Hindlimb muscle (tissue), 1 donor: ENCODE results near the gene LOXHD1. TPM values are rescaled to one million over a fixed set of nuclear protein-coding genes. Genes with fewer than 3 reads are reported as not detected.

Experiments
- DNase-seq: peaks from one replicate; pipeline ENCODE4 v3.0.0-alpha.2; 2013
- polyA plus RNA-seq: library from polyadenylated mRNA; unstranded; fragments of 120-200 nt; gene quantifications from one replicate; pipeline ENCODE4 v1.2.1, GENCODE V29; 2013; ENCODE audit not compliant: insufficient read length

LOXHD1 gene, protein sequence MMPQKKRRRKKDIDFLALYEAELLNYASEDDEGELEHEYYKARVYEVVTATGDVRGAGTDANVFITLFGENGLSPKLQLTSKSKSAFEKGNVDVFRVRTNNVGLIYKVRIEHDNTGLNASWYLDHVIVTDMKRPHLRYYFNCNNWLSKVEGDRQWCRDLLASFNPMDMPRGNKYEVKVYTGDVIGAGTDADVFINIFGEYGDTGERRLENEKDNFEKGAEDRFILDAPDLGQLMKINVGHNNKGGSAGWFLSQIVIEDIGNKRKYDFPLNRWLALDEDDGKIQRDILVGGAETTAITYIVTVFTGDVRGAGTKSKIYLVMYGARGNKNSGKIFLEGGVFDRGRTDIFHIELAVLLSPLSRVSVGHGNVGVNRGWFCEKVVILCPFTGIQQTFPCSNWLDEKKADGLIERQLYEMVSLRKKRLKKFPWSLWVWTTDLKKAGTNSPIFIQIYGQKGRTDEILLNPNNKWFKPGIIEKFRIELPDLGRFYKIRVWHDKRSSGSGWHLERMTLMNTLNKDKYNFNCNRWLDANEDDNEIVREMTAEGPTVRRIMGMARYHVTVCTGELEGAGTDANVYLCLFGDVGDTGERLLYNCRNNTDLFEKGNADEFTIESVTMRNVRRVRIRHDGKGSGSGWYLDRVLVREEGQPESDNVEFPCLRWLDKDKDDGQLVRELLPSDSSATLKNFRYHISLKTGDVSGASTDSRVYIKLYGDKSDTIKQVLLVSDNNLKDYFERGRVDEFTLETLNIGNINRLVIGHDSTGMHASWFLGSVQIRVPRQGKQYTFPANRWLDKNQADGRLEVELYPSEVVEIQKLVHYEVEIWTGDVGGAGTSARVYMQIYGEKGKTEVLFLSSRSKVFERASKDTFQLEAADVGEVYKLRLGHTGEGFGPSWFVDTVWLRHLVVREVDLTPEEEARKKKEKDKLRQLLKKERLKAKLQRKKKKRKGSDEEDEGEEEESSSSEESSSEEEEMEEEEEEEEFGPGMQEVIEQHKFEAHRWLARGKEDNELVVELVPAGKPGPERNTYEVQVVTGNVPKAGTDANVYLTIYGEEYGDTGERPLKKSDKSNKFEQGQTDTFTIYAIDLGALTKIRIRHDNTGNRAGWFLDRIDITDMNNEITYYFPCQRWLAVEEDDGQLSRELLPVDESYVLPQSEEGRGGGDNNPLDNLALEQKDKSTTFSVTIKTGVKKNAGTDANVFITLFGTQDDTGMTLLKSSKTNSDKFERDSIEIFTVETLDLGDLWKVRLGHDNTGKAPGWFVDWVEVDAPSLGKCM (N-terminal part only)
- polyA plus RNA-seq = 2.8 TPM

DNA sequence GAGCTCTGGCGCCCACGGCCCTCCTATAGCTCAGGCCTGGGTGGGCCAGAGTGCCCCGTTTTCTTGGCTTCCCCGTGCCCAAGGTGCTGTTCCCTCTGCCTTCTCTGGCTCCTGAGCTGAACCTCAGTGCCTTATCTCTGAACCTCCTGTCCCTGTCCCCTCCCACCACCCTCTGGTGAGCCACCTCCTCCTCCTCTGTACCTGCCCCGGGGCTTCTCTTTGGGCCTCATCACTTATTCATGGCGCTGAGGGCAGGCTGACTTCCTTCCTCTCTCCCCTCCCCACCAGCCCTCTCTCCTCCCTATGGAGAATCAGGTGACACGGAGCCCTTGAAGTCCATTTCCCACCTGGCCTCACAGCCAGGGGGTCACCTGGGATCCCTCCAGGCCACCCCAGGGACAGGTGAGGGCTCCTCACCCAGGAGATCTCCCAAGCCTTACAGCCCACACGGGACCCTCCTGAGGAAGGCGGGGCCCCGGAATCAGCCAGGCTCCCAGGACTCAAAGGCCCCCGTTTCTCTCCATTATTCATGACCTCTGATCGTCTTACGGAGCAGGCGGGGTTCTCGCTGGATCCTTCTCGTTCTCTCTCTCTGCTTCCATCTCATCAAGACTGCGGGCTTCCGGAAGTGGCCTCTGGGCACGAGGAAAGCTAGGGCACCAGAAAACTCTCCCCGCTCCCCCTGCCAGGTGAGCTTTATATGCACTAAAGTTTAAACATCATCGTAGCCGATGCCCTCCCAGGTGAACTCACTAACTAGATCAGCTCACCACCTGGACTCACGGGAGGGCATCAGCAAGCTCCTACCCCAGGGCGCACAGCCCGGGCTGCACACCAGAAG, at the start of gene LOXHD1:
LOXHD1 (minus strand) TSS at position 106 of the 841 bp plus-strand sequence. CDS start 187 bp downstream, outside the sequence.
- DNase-seq = no peak

DNA sequence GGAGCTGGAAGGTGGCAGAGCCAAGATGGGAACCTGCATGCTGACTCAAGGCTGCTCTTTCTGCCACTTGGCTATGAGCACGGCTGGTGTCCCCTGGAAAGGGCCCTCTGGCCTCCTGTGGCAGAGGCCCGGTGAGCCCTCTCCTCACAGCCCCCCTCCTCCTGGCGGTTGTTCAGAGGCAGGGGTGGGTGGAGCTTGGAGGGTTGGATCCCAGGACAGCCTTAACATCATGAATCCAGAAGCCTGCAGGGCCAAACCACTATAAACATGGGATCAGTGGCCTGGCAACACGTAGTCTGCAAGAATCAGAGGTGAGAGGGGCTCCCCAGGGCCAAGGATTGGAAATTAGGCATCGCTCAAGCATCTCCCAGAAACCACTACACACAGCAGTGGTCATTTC, 48.5 kb upstream of the LOXHD1 start:
- DNase-seq = no peak

DNA sequence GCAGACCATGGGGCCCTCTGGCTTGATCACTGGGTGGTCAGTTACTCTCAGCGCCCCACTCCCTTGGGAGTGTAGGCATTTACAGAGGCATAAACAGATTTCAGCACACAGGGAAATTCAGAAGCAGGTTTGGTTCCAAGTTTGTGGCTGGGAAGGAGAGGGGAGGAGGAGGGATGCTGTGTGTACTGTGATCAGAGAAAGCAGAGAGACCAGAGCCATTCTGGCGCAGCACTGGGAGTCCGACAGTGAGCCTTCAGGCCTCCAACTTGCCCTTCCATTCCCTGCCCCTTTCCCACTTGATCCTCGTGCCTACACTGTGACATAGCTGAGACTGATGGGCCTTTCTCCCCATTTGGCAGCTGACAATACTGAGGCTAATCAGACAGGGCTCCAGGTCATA, 47.8 kb upstream of the LOXHD1 start:
- no peak for DNase-seq

DNA sequence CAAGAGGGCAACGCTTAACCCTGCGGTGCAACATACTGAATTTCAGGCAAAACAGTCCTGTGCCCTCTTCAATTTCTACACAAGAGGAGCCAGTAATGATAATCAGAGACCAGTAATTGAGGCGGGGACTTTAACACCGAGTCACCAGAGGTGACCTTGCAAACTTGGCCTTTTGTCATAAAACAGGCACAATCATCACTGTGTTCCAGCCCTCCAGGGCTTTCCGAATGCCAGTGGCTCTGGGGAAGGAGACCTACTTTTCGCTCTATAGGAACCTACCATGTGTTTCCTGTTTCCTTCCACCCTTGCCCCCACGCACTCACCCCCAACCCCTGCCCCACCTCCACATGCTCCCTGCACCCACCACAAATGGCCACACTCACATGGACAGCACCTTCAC, 47.2 kb upstream of the LOXHD1 start:
- no peak for DNase-seq

DNA sequence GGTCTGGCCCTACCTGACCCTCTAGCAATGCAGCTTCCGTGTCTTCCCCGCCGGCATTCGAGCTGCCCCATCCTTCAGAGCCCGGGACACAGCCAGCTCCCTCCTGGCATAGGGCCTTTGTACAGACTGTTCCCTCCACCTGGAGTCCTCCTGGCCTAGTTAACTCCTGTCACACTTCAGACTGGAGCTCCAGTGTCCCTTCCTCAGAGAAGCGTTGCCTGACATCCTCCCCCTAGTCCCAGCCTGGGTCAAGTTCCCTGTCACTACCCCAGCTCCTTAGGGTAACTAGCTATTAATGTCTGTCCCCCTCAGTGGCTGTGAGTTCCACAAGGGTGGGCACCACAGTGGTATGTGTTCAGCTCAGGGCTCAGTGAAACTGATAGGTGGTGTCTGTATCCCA, 45.5 kb upstream of the LOXHD1 start:
- no peak for DNase-seq

DNA sequence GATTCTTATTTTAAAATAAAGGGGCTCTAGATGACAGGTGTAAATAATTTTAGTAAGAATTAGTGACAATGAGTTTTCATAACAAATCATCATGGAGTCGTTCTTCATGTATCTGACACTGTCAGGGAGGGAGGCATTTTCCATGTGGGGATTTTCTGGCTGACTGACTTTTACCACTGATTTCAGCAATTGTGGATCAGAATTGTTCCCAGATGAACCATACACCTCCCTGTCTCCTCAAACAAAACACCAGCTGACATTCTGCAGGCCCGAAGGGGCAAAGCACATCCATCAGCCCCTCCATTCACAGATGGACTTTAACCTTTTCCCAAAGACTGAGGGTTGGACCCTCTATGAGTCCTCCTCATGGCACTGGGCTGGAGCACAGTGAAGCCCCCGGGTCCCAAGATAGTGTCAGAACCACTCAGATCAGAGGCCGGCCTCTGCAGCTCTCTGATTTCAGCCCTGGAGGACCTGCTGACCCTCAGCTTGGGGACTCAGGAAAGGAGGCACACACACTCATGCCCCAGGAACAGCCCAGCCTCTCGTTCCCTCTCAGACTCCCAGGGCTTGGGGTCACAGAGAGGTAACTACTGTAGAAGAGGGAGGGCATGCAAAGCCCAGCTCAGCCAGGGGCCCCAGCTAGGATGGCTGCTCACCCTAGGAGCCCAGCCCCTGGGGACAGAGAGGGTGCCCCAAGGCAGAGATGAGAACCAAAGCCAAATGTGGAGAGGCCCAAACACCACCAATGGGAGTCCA, 43.2 kb upstream of the LOXHD1 start:
- DNase-seq = no peak

DNA sequence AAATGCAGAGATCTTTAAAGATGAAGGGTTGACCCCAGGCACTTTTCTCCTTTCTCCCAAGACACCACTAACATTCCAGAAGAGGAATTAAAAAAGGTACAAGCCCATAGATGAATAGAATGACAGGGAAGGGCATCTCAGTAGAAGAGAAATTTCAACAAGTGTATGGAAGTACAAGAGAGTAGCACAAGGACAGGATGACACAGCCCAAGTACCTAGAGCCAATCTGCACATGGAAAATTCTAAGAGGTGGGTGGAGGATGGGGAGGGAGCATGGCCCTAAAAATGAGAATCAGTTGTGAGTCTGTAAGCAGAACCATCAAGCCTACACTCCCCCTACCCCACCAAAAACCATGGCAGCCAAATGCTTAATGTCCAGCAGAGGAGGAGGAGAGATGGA, 39.7 kb upstream of the LOXHD1 start:
- no peak for DNase-seq

DNA sequence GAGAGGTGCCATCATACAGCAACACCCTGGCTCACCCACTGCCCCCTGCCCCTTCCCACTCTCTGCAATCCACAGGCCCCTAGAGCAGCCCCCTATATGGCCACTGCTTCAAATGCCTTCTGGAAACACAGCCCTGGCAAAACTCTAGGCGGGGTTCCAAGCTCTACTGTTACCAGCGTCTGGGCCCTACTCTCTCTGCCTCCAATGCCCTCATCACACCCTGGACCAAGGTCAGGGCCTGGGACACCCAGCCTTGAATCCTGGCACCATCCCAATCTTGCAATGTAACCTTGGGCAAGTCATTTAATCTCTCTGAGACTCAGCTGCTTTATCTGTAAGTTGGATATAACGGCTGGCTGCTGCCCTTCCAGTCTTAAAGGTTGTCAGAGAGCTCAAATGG, 39.2 kb upstream of the LOXHD1 start:
- DNase-seq = no peak

DNA sequence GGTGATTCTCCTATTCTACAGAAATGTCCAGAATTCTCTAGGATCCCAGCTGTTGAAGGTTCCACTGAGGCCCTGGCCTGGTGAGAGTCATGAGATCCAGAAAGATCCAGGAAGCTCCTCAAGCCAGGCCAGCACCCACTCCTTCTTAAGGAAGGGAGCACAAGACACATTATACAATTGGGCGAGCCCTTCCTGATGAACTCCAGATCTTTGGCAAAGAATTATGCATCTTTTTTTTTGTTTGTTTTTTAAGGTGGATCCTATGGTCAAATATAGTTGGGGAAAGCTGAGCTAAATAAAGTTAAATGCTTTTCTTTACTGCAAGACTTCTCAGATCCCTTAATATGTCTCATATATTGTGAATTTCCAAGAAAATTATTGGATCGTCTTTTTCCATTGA, 37.0 kb upstream of the LOXHD1 start:
- DNase-seq = no peak

DNA sequence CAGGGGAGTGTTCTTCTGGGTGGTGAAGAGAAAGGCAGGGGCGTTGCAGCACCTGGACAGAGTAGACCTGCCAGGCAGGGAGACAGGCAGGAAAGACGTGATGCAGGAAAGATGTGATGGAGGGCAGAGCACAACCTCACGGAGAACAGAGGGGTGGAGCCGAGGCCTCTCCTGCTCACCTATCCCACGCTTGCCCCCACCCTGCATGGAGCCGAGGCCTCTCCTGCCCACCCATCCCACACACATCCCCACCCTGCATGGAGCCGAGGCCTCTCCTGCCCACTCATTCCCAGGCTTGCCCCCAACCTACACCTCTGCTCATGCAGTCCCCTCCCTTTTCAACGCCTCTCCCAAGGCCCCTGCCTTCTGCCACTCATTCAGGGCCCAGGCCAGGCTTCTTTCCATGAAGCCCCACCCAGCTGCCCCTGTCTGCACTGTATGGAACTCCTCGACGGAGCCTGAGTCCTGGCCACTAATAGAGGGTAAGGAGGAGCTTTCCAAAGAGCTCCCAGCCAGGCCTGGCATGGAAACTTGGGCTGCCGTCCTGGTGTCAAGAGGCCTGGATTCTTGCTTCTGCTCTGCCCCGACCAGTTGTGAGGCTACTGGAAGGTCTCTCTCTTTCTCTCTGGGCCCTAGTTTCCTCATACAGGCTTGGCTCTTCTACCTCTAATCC, 32.0 kb upstream of the LOXHD1 start:
- no peak for DNase-seq

DNA sequence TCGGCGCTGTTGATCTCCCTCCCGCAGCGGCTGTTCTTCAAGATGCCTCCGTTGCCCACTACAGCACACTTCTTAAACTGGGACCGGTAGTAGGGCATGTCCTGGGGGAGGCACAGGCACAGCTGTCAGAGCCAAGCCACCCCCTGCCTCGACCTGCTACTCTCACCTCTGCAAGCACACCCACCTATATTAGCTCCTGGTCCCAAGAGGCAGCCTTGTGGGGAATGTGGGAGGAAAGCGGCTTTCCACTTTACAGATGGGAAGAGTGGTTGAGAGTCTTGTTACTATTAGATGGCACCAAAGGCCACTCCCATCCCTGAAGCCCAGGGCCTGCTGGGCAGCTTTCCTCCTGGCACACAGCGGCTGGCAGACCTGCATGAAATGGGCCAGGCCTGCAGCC, 29.2 kb upstream of the LOXHD1 start:
- no peak for DNase-seq

DNA sequence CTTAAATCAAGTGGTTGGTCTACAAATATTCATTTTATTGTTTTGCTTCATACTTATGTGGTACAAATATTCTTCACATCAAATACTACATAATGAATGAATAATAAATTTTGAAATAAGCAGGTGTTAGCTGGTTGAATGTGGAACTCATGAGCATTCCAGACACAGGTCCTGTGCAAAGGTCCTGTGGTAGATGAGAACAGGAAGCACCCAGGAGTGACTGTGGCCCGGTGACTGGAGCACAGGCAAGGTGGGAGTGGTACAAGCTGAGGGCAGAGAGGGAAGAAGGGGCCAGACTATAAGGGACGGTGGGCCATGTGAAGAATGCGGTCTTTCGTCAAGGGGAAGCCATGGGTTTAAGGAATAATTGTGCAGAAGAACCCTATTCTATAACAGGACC, 26.2 kb upstream of the LOXHD1 start:
- no peak for DNase-seq

DNA sequence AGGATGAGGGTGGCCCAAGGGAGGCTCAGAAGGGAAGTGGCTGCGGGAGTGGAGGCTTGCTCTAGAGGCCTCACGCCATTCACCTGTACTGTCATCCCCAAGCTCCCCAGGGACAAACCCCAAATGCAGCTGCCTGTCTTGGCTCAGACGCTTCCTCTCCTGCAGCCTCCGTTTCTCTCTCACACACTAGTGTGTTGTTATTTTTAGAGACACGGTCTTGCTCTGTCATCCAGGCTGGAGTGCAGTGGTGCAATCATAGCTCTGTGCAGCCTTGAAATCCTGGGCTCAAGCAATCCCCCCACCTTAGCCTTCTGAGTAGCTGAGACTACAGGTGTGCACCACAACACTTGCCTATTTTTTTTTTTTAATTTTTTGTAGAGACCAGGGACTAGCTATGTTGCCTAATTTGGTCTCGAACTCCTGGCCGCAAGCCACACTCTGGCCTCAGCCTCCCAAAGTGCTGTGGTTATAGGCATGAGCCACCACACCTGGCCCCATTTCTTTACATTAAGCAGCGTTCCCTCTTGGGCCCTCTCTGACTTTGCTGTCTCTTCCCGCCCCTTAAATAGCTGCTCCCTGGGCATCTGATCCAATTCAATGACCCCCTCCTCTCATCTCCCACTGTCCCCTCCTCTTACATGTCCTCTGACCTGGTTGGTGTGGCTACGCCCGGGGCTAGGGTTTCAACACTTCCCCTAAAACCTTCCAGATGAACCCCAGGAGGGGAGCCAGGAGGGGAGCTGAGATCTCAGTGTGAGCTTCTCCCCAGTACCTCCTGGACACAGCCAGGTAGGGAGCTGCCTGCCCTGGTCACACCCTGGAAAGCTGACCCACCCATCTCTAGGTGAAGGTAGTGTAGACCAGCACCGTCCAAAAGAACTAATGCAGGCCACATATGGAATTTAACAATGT, 24.0 kb upstream of the LOXHD1 start:
- DNase-seq = no peak

DNA sequence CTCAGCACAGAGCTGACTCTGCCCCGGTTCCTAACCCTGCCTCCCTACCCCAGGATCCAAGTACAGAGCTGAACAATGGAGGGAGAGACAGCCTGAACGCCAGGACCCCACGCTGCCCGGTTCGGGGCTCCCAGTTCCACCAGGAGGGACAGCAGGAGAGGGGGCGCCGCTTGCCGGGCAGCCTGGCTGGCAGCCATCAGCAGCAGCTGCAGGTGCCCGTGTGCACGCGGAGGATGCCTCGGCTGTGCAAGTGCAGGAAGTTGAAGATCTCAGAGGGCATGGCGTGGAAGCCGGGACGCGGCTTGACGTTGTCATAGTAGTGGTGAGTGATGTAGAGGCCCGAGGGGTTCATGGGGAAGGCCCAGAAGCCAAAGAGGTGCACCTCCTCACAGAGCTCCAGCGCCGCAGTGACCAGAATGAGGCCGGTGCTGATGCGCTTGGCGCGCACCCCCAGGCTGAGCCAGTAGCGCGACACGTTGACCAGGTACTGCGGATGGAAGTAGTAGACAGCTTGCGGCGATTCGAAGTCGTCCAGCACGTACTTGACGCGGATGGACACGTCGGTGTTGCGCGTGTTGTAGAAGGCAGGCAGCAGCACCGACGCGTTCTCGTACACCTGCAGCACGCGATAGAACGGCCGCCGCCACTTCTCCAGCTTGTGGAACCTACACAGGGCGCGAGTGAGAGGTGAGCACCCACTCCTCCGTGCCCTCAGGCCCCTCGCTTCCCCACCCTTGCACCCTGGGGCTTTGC, 23.0 kb upstream of the LOXHD1 start:
- DNase-seq = no peak

DNA sequence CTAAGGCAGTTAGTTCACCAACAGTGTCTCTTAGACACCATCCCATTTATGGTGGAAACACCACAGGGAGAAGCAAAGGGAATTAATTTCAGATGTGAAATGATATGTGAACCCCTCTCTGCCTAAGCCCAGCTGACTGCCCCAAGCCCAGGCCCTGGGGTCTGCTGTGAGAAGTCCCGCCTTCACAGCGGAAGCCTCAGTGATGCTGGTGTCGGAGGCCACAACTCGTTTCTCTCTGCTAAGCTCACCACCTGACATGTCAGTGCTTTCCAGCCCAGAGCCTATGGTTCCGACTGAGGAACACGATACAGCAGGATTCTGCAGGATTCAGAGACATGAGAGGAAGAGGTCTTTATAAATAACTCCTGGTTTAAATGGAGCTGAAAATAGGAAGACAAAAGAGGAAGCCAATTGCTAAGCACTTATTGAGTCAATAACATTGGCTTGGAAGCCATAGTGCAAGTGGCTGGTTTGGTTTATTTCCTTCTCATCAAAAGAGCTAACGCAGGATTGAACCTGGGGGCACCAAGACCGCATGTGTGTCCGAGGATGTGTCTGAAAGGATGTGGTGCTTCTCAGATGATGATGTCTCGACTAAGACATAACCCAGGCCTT, 21.9 kb upstream of the LOXHD1 start:
- no peak for DNase-seq

DNA sequence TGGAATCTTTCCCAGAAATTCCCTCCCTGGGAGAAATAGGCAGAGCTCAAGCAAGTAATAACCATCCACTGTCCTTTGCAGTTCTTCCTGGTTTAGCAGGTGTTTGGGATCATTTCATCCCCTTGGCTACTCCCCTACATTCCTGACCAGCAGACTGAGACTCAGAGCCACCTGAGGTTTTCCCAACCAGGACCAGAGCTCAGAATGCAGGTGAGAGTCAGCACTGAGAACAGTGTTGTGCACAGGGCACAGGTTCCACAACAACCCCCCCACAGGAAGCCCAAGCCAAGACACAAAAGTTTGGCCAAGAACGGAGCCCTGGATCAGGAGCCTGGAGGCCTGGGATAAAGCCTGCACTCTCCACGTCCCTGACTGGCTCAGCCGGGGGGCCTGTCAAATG, 21.0 kb upstream of the LOXHD1 start:
- no peak for DNase-seq

DNA sequence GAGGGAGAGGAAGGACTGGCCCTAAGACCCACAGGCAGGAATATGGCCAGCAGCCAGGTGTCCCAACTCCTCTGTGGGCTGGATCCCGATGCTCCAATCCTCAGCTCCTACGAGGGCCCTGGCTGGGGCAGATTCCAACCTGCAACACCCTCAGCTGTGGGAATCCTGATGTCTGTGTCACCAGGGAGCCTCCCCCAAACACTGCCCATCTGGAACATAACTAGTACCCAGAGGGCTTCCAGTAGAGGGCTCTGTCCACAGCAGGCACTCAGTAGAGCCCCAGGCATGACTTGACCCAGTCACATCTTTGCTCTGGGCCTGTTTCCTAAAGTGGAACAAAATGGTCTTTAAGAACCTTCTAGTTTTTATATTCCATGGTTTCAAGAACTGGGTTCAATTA, 20.6 kb upstream of the LOXHD1 start:
- DNase-seq = no peak

DNA sequence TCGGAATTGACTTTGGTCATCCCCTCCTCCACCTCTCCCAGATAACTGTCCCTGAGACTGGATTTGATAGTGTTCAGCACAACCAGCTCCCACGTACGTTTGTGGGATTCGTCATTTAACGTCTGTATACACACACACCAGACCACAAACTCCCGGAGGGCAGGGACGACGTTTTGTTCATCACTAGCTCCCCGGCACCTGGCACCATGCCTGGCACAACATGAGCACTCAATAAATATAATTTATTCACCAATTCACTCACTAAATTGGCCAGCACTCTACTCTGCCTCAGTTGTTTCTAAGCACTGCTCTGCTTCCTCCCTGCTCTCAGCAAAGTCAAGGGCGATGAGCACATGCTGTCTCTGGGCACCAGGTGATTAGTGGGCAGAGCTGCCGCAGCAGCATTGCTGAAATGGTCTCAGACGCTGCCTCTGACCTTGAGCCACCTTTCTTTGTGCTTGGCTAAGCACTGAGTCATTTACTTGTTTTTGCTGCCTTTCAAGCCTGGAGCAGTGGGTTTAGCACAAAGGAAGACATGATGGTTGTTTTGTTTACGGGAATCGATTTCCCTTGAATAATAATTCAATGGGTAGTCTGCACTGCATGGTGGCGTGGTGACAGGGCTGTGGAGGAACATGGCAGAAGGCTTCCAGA, 19.3 kb upstream of the LOXHD1 start:
- DNase-seq = no peak
